ENCODE measurements around the gene FBXL13. TPM values are rescaled to one million over a fixed set of nuclear protein-coding genes. Genes with fewer than 3 reads are reported as not detected.
A peak's percentile ranks its signal among the peaks of the same experiment; 100 is the strongest.
"Not testable (repeated sequence)": the region's sequence is repeated elsewhere in the genome, so short reads cannot be mapped to it uniquely, and the experiment has no call there.

FBXL13 gene
- total RNA-seq, 1 donor from 2014 or later: 0.39 TPM

- no peak for DNase-seq (ENCODE audit: low read depth in 2 of 2)
These were observed 209.6 kb downstream of the FBXL13 start for GRCh38 chr7:102864958-102865357.

GRCh38 chr7:102860351-102860811 is 214.2 kb downstream of the FBXL13 start:
- peak in 1 of 2 donors; percentile 56 for DNase-seq (ENCODE audit: low read depth in 2 of 2)

- DNase-seq (ENCODE audit: low read depth in 2 of 2): no peak
These were observed 214.8 kb downstream of the FBXL13 start for GRCh38 chr7:102859799-102860125.

- no peak for DNase-seq (ENCODE audit: low read depth in 2 of 2)
These were observed 215.4 kb downstream of the FBXL13 start for GRCh38 chr7:102859084-102859798.

GRCh38 chr7:102856036-102856435 is 218.6 kb downstream of the FBXL13 start:
- no peak for DNase-seq (ENCODE audit: low read depth in 2 of 2)

- no peak for DNase-seq (ENCODE audit: low read depth in 2 of 2)
These were observed 225.1 kb downstream of the FBXL13 start for GRCh38 chr7:102849538-102849937.

- no peak for DNase-seq (ENCODE audit: low read depth in 2 of 2)
These were observed 225.5 kb downstream of the FBXL13 start for GRCh38 chr7:102849079-102849478.

- no peak for DNase-seq (ENCODE audit: low read depth in 2 of 2)
These were observed 229.2 kb downstream of the FBXL13 start for GRCh38 chr7:102845346-102845745.

- DNase-seq (ENCODE audit: low read depth in 2 of 2): no peak
These were observed 230.7 kb downstream of the FBXL13 start for GRCh38 chr7:102843850-102844249.

- no peak for DNase-seq (ENCODE audit: low read depth in 2 of 2)
These were observed 232.3 kb downstream of the FBXL13 start for GRCh38 chr7:102842284-102842683.

- DNase-seq (ENCODE audit: low read depth in 2 of 2): peak in 1 of 2 donors; percentile 64
These were observed 233.3 kb downstream of the FBXL13 start for GRCh38 chr7:102841290-102841689.

- DNase-seq (ENCODE audit: low read depth in 2 of 2): no peak
These were observed 234.2 kb downstream of the FBXL13 start for GRCh38 chr7:102840404-102840803.

- DNase-seq (ENCODE audit: low read depth in 2 of 2): not testable (repeated sequence)
These were observed 236.0 kb downstream of the FBXL13 start for GRCh38 chr7:102838572-102839101.

GRCh38 chr7:102837802-102838201 is 236.8 kb downstream of the FBXL13 start:
- no peak for DNase-seq (ENCODE audit: low read depth in 2 of 2)

- DNase-seq (ENCODE audit: low read depth in 2 of 2): no peak
These were observed 237.6 kb downstream of the FBXL13 start for GRCh38 chr7:102836977-102837376.

- peak in 1 of 2 donors; percentile 66 for DNase-seq (ENCODE audit: low read depth in 2 of 2)
These were observed 238.2 kb downstream of the FBXL13 start for GRCh38 chr7:102836191-102836919.

- DNase-seq (ENCODE audit: low read depth in 2 of 2): peak in 1 of 2 donors; percentile 78
These were observed 239.6 kb downstream of the FBXL13 start for GRCh38 chr7:102834999-102835398.

GRCh38 chr7:102834466-102834865 is 240.1 kb downstream of the FBXL13 start:
- peak in 1 of 2 donors; percentile 3 for DNase-seq (ENCODE audit: low read depth in 2 of 2)

- no peak for DNase-seq (ENCODE audit: low read depth in 2 of 2)
These were observed 241.3 kb downstream of the FBXL13 start for GRCh38 chr7:102833343-102833742.

- no peak for DNase-seq (ENCODE audit: low read depth in 2 of 2)
These were observed 241.9 kb downstream of the FBXL13 start for GRCh38 chr7:102832674-102833073.

- no peak for DNase-seq (ENCODE audit: low read depth in 2 of 2)
These were observed 244.4 kb downstream of the FBXL13 start for GRCh38 chr7:102830197-102830596.

- no peak for DNase-seq (ENCODE audit: low read depth in 2 of 2)
These were observed 245.5 kb downstream of the FBXL13 start for GRCh38 chr7:102829075-102829474.

GRCh38 chr7:102828286-102828685 is 246.3 kb downstream of the FBXL13 start:
- DNase-seq (ENCODE audit: low read depth in 2 of 2): no peak

Measured in dermis microvascular lymphatic vessel endothelial cell (primary cell).